SK-MEL-5 (cell line): ENCODE data around the gene TRAM2. TPM values are rescaled to one million over a fixed set of nuclear protein-coding genes. Genes with fewer than 3 reads are reported as not detected.

Source experiments
- DNase-seq: peaks from one replicate; pipeline ENCODE4 v3.0.0-alpha.2; 2016; ENCODE audit warnings: low read depth, low spot score
- in situ Hi-C: cut with HindIII; loops from 2 replicates; pipeline ENCODE4 v1.10.0; 2016; ENCODE audit warnings: low sequenced_read_pairs, high pct_unique_total_duplicates, low pct_unique_long_range_greater_than_20kb
- total RNA-seq: library from RNA; depleted of rRNA; stranded (reverse); fragments of >200 nt; shearing (Covaris generic); gene quantifications from 2 replicates; pipeline ENCODE4 v1.2.3, GENCODE V29; 2014

TRAM2 gene
- total RNA-seq, 1 experiment from 2014 or later, result 11.5 TPM

DNA sequence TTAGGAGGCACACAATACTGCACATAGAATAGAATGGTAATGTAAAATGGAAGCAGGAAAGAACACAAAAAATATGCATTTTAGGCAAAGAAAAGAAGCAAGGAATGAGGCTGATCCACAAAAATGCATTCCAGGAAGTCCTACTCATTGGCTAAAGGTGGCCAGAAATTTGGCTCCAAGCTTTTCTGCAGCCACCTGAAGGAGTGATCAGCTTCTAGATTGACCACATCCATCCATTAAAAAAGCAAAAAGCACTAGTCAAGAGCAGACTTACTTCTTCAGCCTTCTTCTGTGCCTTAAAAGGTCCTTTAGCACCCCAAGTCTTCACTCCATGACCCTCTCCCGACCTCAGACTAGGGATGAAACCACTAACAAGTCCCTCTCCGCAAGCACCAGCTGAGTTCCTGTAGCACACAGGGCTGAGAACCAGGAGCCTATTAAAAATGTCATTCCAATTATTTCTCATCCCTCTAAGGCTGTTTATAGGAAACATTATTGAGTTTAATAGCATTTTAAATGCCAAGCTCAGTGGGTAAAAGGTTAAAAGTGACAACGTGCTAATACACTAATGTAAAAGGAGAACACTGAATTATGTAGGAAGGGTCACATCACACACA is 36.5 kb downstream of the TRAM2 start:
- DNase-seq, result no peak
- in situ Hi-C loops, result no loop called here

DNA sequence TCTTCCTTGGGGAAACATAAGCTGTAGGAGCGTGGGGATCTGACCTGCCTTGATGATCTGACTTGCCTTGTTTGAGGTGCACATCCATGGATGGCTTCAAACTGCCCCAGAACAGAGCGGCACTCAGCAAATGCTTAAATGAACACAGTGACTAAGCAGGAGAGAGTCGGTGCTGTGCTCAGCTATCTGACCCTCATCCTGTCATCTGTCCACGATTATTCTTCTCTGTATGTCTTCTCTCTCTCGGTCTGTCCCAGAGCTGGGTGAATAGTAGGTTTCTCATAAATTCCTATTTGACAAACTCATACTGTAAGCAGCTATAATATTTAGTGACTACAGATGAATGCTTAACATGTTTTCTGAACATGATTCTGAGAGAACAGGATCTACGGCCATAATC is 37.3 kb downstream of the TRAM2 start:
- in situ Hi-C loops, result no loop called here
- DNase-seq, result no peak

DNA sequence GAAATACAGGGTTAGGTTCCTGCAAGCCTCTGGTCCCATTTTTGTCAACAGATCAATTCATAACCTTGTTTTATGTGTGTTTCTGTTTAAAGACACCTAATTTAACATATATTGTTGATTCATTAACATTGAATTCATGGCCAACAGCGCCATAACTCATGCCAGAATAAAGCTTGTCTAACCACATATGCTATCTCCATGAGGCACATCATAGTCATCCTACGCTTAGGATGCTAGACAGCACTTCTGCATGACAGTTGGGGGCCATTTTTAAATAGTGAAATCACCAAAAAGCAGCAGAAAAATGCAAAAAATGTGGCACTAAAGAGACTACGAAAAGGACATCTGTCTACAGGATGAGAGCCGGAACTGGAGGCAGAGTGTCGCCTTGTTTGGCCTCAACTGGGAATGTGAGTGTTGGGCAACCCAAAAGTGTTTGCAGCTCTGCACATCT is 37.9 kb downstream of the TRAM2 start:
- in situ Hi-C loops, result no loop called here
- DNase-seq, result no peak

DNA sequence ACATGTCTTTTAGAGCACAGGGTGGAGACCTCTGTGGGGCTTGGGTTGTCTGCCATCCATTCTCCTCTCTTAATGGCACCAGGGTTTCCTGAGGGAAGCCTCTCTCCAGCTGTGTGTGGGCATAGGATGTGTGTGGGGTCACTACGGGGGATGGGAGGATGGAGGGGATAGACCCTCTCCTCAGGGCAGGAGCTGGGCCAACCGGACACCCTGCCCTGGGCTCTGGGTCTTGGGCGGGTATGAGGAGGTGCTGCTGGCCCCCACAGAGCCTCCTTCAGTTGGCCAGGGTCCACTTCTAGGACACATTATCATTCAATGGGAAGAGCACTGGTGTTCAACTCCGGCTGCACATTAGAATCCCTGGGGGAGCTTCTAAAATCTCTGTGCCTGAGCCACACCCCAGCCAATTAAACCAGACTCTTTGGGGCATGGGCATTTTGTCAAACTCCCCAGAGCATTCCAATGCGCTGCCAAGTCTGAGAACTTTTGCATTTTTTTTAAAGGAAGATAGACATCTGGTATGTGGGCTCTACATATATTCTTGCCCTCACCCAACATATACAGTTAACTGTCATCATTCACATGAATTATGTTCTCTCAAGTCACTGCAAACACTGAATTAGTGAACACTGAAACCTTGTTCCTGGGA is 38.5 kb downstream of the TRAM2 start:
- in situ Hi-C loops, result no loop called here
- no peak for DNase-seq

DNA sequence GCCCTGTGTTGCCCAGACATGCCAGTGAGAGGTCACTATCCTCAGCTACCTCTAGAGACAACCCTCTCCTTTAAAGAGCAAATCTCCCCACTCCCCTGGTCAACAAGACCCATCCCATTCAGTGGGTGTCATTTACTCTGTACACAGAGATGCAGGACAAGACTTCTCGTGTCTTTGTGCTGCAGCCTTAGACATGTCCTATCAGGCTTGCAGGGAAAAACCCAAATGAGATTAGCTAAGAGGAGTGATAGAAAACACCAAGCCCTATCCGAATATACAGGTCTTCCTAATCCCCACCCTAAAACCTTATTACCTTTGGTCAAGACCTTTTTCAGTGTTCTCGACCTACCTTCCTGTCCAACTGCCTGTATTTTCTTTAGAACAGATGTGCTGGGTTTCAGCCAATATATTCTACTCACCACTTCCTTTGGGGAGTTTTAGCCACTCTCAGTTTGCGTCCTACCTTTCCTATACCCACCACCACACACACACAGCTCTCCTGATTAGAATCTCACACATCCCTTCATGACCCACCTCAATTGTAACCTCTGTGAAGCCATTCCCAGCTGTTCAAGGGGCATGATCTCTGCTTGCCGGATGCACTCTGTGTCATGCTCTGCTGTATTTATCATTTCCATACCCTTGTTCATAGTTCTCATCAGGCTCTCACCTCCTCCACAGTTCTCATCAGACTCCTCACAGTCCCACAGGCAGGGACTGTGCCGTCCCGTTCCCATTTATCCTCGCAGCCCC is 39.7 kb downstream of the TRAM2 start:
- DNase-seq, result no peak
- in situ Hi-C loops, result no loop called here

DNA sequence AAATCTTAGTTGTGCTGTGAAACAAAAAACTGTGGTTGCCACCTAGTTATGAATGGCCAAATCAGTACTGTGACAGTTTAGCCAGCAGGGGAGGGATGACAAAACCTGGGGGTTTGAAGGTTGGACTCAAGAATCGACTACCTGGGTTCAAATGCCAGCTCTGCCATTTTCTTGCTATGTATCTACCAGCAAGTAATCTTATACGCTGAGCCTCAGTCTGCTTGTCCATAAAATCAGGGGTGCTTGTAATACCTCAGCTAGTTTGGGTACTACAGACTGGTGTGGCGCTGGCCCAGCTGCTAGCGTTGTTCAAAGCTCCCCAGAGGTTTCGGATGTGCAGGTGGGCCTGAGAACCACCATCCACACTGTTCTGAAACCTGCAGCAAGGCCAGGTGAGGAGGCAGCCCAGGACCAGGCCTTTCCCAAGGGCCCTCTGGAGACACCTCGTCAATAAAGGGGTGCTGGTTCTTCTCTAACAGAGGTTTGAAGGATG is 40.4 kb downstream of the TRAM2 start:
- in situ Hi-C loops, result no loop called here
- DNase-seq, result no peak

DNA sequence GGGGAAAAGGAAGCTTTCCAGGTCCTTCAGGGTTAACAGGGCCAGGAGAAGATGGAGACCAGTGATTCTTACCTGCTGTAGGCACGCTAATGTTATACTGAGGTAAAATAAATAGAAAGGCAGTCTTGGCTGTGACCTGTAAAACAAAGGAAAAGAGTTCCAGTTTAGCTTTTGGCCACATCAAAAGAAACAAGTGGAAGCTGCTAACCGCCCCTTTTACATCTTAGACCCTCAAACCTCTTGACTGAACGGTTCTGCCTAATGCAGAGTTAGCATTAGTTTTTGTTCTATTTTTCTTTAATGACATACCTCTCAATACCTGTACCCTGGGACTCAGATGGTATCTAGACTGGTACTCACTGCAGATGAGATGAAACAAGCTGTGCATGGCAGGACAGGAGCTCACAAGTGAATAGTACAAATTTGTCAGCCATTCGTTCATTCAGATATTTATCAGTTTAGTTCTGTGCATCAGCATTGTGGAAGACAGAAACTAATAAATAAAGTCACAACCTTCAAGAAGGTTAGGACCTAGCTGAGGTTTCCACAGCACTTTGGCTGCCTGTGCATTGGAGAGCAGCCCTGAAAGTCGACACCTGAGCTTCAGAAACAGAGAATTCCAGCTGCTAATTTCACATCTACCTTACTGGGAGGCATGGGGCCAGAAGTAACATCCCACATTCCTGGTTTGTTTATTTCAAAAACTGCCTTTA is 41.0 kb downstream of the TRAM2 start:
- in situ Hi-C loops, result no loop called here
- DNase-seq, result no peak

DNA sequence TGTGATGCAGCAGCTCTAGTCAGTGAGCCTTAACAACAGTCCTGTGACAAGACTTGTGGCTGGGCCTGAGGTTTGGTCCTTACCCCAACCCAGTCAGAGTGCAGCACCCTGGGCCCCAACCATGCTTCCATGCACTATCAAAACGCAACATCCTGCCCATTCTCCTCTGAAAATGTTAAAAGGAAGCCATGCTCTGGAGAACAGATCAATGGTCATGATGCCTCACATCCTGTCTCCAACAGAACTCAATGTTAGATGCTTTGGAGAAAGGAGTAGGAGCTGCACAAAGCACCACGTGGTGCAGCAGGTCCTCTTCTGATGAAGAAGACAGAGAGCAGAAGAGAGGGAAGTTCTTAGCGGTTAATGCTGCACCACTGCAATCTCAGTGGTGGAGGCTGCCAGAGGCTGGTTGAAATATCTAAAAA is 41.9 kb downstream of the TRAM2 start:
- in situ Hi-C loops, result no loop called here
- no peak for DNase-seq

DNA sequence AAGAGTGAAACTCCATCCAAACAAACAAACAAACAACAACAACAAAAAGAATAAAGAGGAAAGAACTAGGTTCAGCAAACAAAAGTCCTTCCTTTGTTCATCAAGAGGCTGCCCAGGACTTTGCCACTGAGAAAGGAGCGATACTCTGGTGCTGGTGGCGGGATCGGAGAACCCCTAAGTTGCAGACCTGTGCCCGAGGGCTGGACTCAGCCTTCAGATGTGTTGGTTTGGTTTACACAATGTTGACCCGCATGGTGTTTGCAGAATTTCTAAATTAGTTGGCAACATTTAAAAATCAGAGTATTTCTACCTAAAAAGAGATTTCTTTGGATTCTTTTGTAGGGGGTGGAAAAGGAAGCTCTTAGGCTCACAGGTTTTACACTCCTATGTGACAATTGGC is 42.5 kb downstream of the TRAM2 start:
- in situ Hi-C loops, result no loop called here
- no peak for DNase-seq

DNA sequence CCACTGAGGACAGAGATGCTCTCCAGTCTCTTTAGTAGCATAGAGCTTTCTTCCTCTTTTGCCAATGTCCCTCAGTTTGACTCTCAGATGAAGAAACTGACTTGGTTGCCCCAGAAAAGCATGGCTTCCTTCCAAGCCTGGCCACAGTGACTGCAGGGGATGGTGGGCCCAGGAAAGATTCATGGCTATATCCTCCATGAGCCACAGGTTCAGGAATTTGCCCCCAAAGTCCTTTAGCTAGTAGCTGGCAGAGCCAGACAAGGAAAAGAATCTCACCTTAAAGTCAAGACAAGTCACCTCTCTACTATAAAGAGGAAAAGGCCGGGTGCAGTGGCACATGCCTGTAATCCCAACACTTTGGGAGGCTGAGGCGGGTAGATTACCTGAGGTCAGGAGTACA is 43.4 kb downstream of the TRAM2 start:
- DNase-seq, result no peak
- in situ Hi-C loops, result no loop called here

DNA sequence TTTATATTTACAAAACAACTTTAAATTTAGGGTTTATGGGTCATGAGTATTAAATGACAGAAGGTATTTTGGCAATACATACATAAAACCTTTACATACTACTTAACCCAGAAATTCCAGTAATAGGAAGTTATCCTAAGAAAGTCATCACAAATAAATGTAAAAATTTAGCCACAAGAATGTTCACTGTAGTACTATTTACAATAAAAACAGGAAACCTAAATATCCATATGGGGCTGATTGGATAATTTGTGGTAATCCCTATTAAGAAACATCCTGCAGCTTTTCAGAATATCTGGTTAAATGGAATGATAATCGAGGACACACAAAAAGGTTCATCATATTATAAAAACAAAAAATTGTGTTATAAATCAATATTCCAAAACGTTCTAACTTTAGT is 44.4 kb downstream of the TRAM2 start:
- in situ Hi-C loops, result no loop called here
- DNase-seq, result no peak

DNA sequence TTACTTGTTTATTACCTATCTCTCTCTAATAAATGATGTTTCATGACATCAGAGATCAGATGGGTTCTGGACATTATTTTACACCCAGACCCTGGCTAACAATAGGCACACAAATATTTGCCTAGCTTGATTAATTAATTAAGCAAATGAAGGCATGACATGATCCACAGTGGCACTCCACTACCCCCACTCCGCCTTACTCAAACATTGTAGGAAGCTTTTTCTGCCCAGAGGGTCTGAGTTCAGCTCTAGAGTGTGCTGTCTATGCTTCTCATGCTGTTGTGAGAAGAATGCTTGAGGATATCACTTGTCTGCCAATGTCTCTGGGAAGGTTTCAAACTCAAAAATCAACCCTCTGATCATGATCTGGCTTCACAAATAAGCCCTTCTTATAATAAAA is 45.0 kb downstream of the TRAM2 start:
- no peak for DNase-seq

DNA sequence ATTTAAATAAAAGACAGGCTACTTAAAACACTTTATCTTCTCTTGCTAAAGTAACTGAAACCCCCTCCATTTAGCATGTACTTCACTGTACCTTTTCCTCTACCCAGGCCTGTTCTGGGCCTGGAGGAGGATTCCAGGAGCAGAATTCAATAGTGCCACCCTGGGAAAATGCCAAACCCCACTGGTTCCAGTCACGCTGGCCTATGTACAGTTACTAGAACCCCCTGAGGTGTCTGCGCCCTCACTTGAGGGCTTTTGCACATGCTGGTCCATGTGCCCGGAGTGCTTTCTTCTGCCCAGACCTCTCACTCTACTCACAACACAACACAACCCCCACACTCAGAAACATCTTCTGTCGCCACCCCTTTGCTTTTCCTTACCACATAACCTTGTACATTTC is 45.5 kb downstream of the TRAM2 start:
- in situ Hi-C loops, result no loop called here

More for the DNA sequence above, 45.0 kb downstream of the TRAM2 start:
- in situ Hi-C loops, result no loop called here

DNA sequence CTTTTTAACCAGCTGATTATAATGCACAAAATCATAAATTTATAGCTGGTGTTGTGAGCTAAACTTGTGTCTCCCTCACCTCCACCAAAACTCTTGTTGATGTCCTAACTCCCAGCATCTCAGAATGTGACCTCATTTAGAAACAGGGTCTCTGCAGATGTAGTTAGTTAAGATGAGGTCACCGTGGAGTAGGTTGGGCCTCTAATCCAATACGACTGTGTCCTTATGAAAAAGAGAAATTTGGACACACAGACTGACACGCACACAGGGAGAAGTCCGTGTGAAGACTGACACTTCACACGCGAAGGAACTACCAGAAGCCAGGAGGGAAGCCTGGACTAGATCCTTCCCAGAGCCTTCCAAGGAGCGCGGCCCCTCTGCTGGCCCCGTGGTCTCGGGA is 46.5 kb downstream of the TRAM2 start:
- DNase-seq, result no peak
- in situ Hi-C loops, result no loop called here

More for the DNA sequence above, 45.5 kb downstream of the TRAM2 start:
- no peak for DNase-seq

DNA sequence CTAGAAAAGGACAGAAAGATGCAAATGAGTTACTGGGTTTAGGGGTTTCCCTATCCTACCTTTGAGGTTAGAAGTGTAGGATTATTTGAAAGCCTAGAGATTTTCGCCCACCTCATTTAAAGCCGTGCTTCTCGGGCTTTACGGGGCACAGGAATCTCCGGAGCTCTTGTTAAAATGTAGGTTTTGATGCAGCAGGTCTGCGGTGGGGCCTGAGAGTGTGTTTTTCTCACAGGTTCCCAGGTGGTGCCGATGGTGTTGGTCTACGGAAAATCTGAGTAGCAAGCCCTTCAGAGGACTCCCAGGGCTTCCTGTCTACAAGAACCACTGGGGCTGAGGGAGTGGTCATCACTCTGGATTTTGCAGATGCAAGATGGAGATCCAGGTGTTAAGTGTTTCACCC is 47.5 kb downstream of the TRAM2 start:
- no peak for DNase-seq
- in situ Hi-C loops, result no loop called here

DNA sequence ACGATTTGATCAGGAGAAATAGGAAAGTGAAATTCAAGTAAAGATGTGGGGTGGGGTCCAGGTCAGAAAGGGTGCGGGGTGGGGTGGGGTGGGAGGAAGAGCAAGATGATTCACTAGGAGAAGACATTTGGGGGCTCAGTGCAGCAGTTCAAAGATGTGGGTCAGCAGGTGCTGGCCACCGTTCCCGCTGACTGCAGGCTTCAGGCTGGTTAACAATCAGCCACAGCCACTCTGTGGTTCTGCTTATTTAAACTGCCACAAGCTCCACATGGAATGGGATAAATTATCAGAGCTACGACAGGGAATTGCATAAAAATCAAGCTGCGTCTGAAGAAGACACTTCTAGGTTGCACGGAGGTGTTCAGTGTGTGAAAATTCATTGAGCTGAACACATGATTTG is 49.4 kb downstream of the TRAM2 start:
- no peak for DNase-seq
- in situ Hi-C loops, result no loop called here

DNA sequence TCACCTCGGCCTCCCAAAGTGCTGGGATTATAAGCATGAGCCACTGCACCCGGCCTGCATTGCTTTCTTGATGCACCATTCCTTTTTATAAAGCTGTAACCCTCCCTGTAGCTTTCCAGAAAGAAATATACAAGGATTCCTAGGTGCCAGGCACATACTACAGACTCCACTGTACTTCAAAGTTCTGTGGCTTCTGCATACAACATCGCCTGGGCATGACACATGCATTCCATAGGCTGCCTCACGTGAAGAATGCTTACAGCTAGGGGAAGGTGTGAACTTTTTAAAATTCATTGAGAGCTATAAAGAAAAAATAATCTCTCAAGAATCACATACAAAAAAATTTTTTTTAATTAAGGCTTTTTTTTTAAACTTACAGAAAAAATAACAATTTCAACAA is 50.2 kb downstream of the TRAM2 start:
- no peak for DNase-seq
- in situ Hi-C loops, result no loop called here

DNA sequence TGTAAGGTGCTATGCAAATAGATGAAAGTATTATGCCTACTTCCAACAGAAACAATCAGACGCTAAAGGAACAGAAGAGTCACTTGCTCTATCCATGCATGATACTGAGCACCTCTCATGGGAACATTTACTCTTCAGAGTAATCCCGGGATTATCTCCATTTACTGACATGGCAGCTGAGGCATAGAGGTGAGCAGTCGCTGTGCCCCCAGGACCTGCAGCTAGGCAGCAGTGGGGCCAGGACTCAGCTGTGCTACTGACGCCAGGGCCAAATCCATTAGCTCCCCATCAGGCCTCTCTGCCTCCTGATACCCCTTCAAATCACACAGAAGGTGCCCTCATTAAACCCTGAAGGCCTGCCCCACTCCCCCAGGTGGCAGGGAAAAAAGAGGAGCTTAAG is 51.9 kb downstream of the TRAM2 start:
- DNase-seq, result no peak
- in situ Hi-C loops, result no loop called here
